Fibroblast of mammary gland (primary cell): Measurements from ENCODE around the gene RPS21.

ENCODE experiments used
- DNase-seq: peaks from one replicate; pipeline ENCODE4 v3.0.0-alpha.2; 2010; ENCODE audit warnings: low read depth
- H3K4me3 ChIP-seq: 2 replicates; pipeline ENCODE4 v1.5.1; 2011; ENCODE audit warnings: low read depth, mild to moderate bottlenecking, low read length, moderate library complexity; ENCODE audit not compliant: control insufficient read depth
- TF ChIP-seq, protein P1 (sequence below): conservative IDR thresholded peaks from 2 replicates; pipeline ENCODE4 v1.5.1; 2011; ENCODE audit warnings: low read depth, low read length, inconsistent platforms; ENCODE audit not compliant: control insufficient read depth, insufficient read depth

RPS21 gene

DNA sequence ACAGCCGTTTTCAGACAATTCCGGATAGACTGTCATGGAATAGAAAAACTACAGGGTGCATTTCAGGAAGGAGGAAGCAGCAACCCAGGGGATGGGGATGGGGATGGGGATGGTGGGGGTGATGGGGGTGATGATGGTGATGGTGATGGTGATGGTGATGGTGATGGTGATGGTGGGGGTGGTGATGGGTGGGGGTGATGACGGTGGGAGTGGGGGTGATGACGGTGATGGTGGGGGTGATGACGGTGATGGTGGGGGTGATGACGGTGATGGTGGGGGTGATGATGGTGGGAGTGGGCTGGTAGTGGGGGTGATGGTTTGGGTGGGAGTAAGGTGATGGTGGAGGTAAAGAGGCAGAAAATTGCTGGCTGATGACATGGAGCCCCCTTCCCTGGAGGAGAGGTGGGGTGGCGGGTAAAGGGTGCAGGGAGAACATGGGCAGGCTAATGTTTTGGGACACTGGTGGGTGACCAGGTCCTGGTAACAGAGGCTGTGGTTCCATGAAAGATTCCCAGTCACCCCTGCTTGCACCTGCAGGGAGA is 37.3 kb upstream of the RPS21 start:
- no peak overlapping the region for H3K4me3 ChIP-seq
- TF ChIP-seq, protein P1, sequence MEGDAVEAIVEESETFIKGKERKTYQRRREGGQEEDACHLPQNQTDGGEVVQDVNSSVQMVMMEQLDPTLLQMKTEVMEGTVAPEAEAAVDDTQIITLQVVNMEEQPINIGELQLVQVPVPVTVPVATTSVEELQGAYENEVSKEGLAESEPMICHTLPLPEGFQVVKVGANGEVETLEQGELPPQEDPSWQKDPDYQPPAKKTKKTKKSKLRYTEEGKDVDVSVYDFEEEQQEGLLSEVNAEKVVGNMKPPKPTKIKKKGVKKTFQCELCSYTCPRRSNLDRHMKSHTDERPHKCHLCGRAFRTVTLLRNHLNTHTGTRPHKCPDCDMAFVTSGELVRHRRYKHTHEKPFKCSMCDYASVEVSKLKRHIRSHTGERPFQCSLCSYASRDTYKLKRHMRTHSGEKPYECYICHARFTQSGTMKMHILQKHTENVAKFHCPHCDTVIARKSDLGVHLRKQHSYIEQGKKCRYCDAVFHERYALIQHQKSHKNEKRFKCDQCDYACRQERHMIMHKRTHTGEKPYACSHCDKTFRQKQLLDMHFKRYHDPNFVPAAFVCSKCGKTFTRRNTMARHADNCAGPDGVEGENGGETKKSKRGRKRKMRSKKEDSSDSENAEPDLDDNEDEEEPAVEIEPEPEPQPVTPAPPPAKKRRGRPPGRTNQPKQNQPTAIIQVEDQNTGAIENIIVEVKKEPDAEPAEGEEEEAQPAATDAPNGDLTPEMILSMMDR: no peak
- DNase-seq: no peak

DNA sequence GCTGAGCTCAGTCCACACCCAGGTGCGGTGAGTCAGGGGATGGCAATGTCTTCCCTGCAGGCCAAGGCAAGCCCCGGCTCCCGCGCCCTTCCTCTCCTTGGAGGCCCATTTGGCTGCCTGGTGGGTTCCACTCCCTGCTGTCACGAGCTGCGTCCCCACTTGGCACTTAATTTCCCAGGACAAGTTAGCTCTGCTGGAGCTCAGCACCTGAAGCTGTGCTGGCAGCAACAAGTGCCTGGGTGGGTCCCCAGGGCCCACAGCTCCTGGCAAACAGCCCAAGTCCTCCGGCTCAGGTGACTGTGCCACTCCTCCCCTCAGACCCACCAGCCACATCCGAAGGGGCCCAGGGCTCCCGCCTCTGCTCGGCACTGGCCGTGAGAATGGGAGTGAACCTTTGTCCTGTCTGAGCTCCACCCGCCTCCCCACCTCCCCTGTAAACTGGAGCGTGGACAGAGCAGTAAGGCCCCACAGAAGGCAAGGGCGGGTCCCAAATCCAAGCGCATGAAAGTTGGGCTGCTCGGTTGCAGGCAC is 36.7 kb upstream of the RPS21 start:
- no peak overlapping the region for H3K4me3 ChIP-seq
- DNase-seq: no peak
- TF ChIP-seq, protein P1: no peak

DNA sequence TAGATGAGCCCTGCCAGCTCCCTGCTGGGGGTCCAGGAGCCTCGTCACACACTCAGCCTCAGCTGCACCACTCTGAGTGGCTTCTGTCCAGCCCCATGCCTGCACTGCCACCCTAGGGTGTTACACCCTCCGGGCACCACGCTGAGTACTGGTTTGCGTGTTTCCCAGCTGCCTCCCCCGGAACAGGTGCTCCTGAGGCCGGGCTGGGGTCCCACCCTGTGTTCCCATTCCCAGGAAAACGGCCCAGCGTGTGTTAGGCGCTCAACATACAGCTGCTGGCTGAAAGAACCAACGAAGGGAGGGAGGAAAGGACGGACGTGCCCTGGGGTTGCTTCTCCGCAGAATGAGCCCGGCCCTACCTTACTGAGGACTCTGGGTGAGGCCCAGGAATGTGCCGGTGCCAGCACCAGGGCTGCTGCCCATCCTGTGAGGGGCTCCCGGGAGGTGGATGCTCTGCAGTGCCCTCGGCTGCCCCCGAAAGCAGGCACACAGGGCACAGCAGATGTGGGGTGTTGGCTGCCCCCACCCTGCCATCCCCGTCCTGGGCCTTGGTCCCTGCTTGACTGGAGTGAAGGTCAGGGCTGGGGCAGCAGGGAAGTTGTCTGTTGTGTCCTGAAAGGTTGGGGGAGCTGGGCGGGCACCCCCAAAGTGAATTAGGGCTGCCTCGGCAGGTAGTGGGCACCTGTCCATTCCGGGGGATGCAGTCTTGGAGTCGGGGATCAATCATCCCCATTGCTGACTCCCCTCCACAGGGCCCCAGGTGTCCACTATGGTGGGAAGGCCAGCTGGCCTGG is 36.1 kb upstream of the RPS21 start:
- DNase-seq: no peak
- no peak overlapping the region for H3K4me3 ChIP-seq
- TF ChIP-seq, protein P1: no peak

DNA sequence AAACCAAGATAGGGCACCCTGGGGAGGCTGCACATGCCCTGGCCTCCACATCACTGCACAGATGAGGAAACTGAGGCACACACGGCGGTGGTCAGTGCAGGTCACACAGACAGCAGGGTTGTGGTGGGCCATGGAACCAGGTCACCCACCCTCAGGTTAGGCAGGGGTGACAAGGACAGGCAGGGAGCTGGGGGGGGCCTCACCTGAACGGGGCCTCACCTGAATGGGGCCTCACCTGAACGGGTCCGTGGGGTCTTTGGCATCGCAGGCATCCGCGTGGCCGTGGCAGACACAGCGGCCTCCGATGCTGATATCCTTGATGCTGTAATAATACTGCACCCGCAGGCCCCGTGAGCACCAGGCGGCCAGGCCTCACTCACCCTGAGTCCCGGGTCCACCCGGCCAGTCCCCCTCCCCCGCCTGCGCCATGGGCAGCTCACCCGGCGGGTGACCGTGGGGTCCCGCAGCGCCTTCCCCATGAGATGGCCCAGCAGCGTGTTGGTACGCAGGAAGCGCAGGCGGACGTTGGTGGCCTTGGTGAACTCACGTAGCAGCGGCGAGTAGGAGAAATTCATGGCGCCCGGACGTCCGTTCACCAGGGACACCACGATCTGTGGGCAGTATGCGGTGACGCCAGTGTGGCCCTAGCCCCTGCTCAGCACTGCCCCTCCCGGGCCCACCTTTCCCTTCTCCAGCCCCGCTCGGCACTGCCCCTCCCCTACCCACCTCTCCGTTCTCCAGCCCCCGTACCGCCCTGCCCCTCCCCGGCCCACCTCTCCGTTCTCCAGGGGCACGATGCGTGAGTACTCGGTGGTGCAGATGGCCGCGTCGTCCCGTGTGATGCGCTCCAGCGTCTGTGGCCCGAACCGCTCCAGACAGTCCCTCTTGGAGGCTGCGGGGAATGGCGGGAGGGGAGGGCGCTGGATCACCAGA is 35.2 kb upstream of the RPS21 start:
- TF ChIP-seq, protein P1: no peak
- H3K4me3 ChIP-seq: no peak overlapping the region
- DNase-seq: no peak

DNA sequence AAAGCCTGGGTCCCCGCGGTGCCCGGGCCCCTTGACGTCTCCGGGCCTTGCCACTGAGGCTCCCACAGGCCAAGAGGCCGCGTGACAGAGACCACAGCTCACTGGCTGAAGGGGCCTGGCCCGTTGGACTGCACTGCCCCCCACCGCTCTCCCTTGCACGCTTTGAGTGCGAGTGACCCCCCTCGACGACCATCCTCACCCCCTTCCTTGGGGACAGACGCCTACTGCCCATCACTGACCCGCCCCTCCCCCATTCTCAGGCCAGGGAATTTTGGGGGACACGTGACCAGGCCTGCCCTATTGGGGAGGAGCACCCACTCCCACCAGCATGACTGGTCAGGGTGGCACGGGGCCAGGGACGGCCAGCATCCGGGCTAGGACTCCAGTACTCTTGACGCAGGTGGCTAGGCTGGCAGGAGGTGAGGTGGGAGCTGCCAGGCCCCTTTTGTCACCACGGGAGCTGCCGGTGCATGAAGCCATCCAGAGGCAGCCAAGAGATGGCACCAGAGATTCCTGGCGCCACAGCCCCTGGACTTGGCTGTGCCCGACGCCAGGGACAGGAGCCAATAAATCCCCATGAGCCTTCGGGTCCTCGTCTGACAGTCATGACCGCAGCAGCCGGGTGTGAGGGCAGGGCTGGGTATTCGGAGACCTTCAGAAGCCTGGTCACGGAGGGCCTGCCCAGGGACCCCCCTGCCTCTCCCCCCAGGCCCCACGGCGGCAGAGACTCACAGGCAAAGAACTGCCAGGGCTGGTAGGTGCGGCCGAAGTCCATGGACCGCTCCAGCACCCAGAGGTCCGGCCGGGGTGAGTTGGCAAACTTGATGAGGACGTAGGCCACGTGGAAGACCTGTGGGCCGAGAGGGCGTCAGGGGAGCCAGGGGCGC is 34.3 kb upstream of the RPS21 start:
- TF ChIP-seq, protein P1: no peak
- H3K4me3 ChIP-seq: no peak overlapping the region
- peak; percentile 11 for DNase-seq
